Stimulated activated CD8-positive, alpha-beta memory T cell treated with anti-CD3 and anti-CD28 coated beads, Interleukin-2, amount 100 ng/mL, for 1 hour (primary cell): Measurements from ENCODE around the gene PGGHG.
"Not testable (repeated sequence)": the region's sequence is repeated elsewhere in the genome, so short reads cannot be mapped to it uniquely, and the experiment has no call there.

Experiments
- DNase-seq, 2 donors: peaks; one replicate each; pipeline ENCODE4 v3.0.0-alpha.2; 2020; ENCODE audit warnings: low read depth in 2 of 2

PGGHG gene

GRCh38 chr11:313787-314553 is 25.0 kb downstream of the PGGHG start, which contains the start of gene IFITM1:
TSS of gene IFITM1 (plus strand) at chr11:314040. CDS start at chr11:314171, 131 bp downstream.
- DNase-seq = no peak

GRCh38 chr11:314554-314875 is 25.6 kb downstream of the PGGHG start:
- not testable (repeated sequence) for DNase-seq

DNA sequence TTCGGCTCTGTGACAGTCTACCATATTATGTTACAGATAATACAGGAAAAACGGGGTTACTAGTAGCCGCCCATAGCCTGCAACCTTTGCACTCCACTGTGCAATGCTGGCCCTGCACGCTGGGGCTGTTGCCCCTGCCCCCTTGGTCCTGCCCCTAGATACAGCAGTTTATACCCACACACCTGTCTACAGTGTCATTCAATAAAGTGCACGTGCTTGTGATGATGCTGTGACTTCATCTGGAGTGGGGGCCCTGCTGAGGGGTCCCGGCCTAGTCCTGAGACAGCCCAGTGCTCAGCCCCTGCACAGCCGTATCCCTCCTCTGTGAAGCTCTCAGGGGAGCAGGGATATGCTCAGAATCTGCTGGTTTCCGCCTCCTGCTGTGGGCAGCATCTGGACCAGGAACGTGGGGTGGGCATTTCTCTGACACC is 26.1 kb downstream of the PGGHG start:
- DNase-seq = no peak

DNA sequence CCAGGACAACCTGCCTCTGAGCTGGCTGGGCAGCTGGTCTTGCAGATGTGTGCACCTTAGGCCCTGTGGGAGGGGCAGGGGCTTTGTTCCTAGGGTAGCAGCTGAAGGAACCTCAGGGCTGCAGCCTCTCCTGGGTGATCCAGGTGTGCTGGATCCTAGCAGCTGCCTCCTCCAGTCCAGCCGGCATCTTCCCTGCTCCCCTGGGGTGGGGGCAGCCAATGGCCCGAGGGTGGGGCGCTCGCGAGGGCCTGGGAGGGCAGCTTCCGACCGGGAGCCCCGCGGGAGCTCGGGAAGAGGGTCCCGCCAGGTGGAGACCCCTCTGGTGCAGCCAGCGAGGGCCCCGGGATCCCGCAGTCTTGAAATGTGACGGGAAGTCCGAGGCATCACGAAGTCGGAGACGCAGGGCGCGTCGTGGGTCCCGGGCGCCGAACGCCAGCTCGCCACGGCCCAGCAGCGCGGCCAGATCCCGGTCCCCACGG is 26.6 kb downstream of the PGGHG start:
- no peak for DNase-seq

DNA sequence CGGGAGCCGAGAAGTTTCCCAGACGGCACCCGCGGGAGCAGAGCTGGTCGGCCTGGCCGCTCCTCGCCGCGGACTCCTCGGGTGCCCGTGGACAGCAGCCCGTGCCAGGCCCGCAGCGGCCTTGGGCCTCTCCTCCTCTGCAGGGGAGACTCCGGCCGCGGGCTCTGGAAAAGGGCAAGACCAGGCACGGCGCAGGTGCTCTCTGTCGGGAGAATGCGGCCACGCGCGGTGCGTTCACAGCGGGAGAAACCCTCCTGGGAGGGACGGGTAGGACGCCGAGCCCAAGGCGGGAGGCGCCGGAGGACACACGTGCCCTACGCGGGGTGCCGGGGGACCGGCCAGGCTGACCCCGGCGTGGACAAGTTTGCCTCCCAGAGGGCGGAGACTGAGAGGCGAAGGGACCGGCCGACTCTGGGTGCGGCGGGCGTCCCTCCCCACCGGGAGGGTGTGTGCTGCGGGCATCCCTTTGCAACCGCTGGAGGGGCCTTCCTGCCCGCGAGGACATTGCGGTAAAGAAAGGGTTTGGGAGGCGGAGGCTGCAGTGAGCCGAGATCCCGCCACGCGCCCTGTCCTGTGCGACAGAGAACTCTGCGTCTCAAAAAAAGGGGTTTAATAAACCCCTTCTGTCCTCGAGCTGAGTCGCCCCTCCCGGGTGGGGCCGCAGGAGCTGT is 27.2 kb downstream of the PGGHG start:
- no peak for DNase-seq

DNA sequence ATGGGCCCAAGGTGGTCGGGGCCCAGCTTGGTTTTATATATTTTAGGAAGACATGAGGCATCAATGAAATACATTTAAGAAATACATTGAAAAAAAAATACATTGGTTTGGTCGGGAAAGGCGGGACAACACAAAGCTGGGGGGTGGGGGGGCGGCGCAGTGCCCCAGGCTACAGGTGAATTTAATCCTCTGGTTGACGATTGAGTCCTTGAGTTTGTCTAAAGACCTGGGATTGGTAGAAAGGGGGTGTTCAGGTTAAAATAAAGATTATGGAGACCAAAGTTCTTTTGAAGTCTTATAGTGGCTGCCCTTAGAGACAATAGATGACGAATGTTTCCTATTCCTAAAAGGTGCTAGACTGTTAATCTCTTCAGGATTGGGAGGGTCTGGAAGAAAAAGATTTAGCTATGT is 28.0 kb downstream of the PGGHG start:
- no peak for DNase-seq

- DNase-seq = not testable (repeated sequence)
These were observed 28.9 kb downstream of the PGGHG start for GRCh38 chr11:317668-318404.

GRCh38 chr11:318405-319120 is 29.6 kb downstream of the PGGHG start:
- DNase-seq = not testable (repeated sequence)

DNA sequence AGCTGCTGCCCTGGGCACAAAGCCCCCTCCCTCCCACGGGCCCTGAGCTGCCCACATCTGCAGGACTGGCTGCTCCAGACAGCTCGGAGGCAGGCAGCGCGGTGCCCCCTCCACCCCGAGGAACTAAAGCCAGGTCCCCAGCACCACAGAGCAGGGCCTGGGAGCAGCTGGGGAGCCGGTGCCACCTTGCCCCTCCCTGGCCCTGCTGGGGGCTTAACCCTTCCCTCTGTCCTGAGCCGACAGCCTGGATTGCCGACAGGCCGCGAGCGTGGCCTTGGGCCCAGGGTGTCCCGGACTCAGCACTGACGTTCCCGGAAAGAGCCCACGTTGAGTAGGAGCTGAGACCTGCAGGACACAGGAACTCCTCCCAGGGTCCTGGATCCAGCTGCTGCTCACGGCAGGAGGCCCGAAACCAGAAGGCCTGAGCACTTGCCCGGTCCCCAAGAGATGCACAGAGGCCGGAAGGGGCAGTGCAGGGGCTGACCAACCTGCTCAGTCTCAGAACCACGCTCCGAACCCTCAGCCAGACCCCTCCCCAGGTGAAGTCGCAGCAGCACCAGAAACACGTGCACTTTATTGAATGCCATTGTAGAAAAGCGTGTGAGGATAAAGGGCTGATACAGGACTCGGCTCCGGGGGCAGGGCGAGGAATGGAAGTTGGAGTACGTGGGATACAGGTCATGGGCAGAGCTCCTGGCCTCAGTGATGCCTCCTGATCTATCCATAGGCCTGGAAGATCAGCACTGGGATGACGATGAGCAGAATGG is 30.4 kb downstream of the PGGHG start:
- not testable (repeated sequence) for DNase-seq

GRCh38 chr11:319888-320273 is 31.0 kb downstream of the PGGHG start:
- not testable (repeated sequence) for DNase-seq

GRCh38 chr11:324156-324555 is 35.2 kb downstream of the PGGHG start:
- DNase-seq = no peak

DNA sequence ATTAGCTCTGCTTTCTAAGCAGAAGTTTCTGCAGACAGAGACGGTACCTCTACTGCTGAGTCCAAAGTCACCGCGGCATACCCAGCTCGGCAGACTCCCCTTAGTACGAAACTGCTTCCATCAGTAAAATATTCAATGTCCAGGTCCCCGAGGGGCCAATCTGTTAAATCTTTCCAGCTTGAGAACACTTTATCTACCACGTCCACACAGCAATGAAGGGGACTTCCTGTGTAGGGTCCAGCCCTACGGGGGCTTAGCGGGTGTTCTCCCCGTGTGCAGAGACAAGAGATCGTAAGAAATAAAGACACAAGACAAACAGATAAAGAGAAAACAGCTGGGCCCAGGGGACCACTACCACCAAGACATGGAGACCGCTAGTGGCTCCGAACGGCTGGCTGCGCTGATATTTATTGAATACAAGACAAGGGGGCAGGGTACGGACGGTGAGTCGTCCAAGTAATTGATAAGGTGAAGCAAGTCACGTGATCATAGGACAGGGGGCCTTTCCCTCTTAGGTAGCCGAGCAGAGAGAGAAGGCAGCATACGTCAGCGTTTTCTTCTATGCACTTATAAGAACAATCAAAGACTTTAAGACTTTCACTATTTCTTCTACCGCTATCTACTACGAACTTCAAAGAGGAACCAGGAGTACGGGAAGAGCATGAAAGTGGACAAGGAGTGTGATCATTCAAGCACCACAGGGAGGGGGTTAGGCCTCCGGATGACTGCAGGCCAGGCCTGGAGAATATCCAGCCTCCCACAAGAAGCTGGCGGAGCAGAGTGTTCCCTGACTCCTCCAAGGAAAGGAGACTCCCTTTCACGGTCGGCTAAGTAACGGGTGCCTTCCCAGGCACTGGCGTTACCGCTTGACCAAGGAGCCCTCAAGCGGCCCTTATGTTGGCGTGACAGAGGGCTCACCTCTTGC is 35.9 kb downstream of the PGGHG start:
- not testable (repeated sequence) for DNase-seq

DNA sequence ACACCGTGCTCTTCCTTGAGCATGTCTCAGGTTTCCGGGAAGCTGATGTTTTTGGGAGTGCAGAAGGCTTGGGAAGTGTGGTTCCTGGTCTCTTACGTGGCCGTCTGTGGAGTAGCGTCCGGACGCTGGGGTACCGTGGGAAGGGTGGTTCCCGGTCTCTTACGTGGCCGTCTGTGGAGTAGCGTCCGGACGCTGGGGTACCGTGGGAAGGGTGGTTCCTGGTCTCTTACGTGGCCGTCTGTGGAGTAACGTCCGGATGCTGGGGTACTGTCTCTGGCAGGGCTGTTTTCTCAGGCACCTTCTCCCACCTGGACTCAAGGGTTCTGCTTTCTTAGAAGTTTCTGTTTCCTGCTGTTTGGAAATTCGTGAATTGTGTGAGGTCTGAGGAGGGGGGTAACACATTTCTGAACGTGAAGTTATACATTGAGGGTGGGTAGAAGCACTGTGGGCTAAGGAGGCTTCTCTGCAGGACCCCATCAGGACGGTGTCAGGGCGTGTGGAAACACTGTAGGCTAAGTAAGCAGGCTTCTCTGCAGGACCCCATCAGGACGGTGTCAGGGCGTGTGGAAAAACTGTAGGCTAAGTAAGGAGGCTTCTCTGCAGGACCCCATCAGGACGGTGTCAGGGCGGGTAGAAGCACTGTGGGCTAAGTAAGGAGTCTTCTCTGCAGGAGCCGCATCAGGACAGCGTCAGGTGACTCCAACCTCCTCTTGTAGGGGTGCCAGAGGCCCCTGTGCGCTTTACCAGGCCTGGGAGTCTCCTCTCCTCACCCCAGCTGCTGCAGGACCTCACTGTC is 37.1 kb downstream of the PGGHG start:
- DNase-seq = no peak

DNA sequence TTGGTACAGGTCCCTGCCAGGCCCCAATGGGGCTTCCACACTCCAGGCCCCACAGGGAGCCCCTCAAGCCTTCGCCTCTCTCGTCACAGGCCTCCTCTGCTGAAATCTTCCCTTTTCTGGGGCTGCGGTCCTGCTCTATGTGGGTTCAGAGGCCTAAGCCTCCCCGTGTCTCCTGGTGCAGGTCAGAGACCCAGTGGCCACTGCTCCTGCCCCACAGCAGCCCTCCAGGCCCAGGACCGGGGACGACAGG is 37.6 kb downstream of the PGGHG start:
- no peak for DNase-seq

- peak in 1 of 2 donors; percentile 38 for DNase-seq
These were observed 38.1 kb downstream of the PGGHG start for GRCh38 chr11:326842-327580.

- no peak for DNase-seq
These were observed 38.6 kb downstream of the PGGHG start for GRCh38 chr11:327581-327923.

- DNase-seq = no peak
These were observed 39.1 kb downstream of the PGGHG start for GRCh38 chr11:328012-328411.

- DNase-seq = not testable (repeated sequence)
These were observed 39.7 kb downstream of the PGGHG start for GRCh38 chr11:328516-329100.

DNA sequence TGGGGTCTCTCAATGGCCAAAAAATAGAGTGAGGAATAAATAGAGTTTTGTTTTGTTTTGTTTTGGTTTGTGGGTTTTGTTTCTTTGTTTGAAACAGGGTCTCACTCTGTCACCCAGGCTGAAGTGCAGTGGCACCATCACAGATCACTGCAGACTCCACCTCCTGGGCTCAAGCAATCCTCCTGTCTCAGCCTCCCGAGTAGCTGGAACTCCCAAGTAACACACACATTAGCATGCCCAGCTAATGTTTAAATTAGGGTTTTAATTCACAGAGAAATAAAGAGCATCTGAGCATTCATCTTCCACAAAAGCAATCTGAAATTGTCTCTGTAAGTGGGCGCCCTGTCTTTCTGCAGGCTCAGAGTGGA is 40.9 kb downstream of the PGGHG start:
- DNase-seq = no peak
